ENCODE data around the gene B2M. TPM values are rescaled to one million over a fixed set of nuclear protein-coding genes. Genes with fewer than 3 reads are reported as not detected.
"Not testable (repeated sequence)": the region's sequence is repeated elsewhere in the genome, so short reads cannot be mapped to it uniquely, and the experiment has no call there.

B2M gene
- total and polyA plus RNA-seq, 7 donors = 400 to 891 (median 577) TPM

- no peaks in the 10 kb centered on the region for H3K27me3 ChIP-seq (ENCODE audit: insufficient read depth in 3 of 3, low read length in 2 of 3)
- DNase-seq (no peak), ATAC-seq (no peak)
- H3K4me1 ChIP-seq = peaks cover 10% of the 10 kb centered on the region
- no peaks in the 10 kb centered on the region for H3K9me3 ChIP-seq
- H3K36me3 ChIP-seq (ENCODE audit: insufficient read depth in 1 of 2, low read depth in 1 of 2) = peaks cover 4 to 13% of the 10 kb centered on the region in 2 donors
- WGBS, 3 donors = 67 to 74% (median 71%) methylated on average over 2 of the region's 2 CpGs
- no peak for TF ChIP-seq CTCF (IDR thresholded peaks at IDR 0.05)
- intact Hi-C loops (cut with DNase I) = loop anchor here in 1 of 2 donors (10.0 kb wide), 1 partner anchor 140 kb away; no protein-coding TSS in a partner anchor
- H3K4me3 ChIP-seq = no peak overlapping the region
- H3K27ac ChIP-seq = no peak overlapping the region
These were observed 23.6 kb downstream of the B2M start for GRCh38 chr15:44734839-44735481.

GRCh38 chr15:44735482-44736180 lies 24.3 kb downstream of the B2M start:
- Histone ChIP-seq H3K4me1 (peaks cover 6% of the 10 kb centered on the region), H3K9me3 (no peaks in the 10 kb centered on the region), H3K27ac (no peak overlapping the region), H3K27me3 (ENCODE audit: insufficient read depth in 3 of 3, low read length in 2 of 3) (no peaks in the 10 kb centered on the region), H3K36me3 (ENCODE audit: insufficient read depth in 1 of 2, low read depth in 1 of 2) (peaks cover 4 to 13% of the 10 kb centered on the region in 2 donors), H3K4me3 (no peak overlapping the region)
- TF ChIP-seq CTCF (IDR thresholded peaks at IDR 0.05) = no peak
- DNase-seq (peak; percentile 58 to 71), ATAC-seq (peak in 2 of 4 donors; percentile 38 to 46)
- intact Hi-C loops (cut with DNase I) = loop anchor here (2.0 to 10.0 kb wide), 3 partner anchors 69 to 141 kb away; partner anchors contain the start of gene SPG11 (in 1 of the 2)
- WGBS, 3 donors = 59 to 62% (median 60%) methylated on average over 8 of the region's 8 CpGs

GRCh38 chr15:44736181-44736765 lies 25.0 kb downstream of the B2M start, which contains the start of gene TRIM69:
TSS of gene TRIM69 (plus strand) at chr15:44736528. CDS start at chr15:44736705, 177 bp downstream.
- WGBS, 3 donors = 76 to 91% (median 81%) methylated on average over 3 of the region's 3 CpGs
- no peak for TF ChIP-seq CTCF (IDR thresholded peaks at IDR 0.05)
- peaks cover 2% of the 10 kb centered on the region for H3K4me1 ChIP-seq
- H3K36me3 ChIP-seq (ENCODE audit: insufficient read depth in 1 of 2, low read depth in 1 of 2) = peaks cover 4 to 12% of the 10 kb centered on the region in 2 donors
- intact Hi-C loops (cut with DNase I) = loop anchor here (2.0 to 10.0 kb wide), 3 partner anchors 69 to 141 kb away; partner anchors contain the start of gene SPG11 (in 1 of the 2)
- no peak within 1 kb of the TSS for H3K4me3 ChIP-seq
- H3K9me3 ChIP-seq = no peaks in the 10 kb centered on the region
- H3K27me3 ChIP-seq (ENCODE audit: insufficient read depth in 3 of 3, low read length in 2 of 3) = no peaks in the 10 kb centered on the region
- no peak within 1 kb of the TSS for H3K27ac ChIP-seq
- no peak for ATAC-seq
- DNase-seq = no peak

GRCh38 chr15:44738340-44738984 lies 27.1 kb downstream of the B2M start:
- ATAC-seq = peak in 3 of 4 donors; percentile 50 to 64 (median 51)
- peak; percentile 76 for TF ChIP-seq CTCF (IDR thresholded peaks at IDR 0.05)
- H3K27me3 ChIP-seq (ENCODE audit: insufficient read depth in 3 of 3, low read length in 2 of 3) = no peaks in the 10 kb centered on the region
- no peak for DNase-seq
- no peaks in the 10 kb centered on the region for H3K9me3 ChIP-seq
- no peak overlapping the region for H3K4me3 ChIP-seq
- no peak overlapping the region for H3K27ac ChIP-seq
- WGBS, 3 donors = 68 to 73% (median 72%) methylated on average over 3 of the region's 3 CpGs
- intact Hi-C loops (cut with DNase I) = loop anchor here in 1 of 2 donors (10.0 kb wide), 1 partner anchor 144 kb away; no protein-coding TSS in a partner anchor
- H3K4me1 ChIP-seq = no peaks in the 10 kb centered on the region
- H3K36me3 ChIP-seq (ENCODE audit: insufficient read depth in 1 of 2, low read depth in 1 of 2) = no peaks in the 10 kb centered on the region

- intact Hi-C loops (cut with DNase I) = loop anchor here in 1 of 2 donors (10.0 kb wide), 1 partner anchor 145 kb away; no protein-coding TSS in a partner anchor
- not testable (repeated sequence) for H3K4me3 ChIP-seq; H3K36me3 ChIP-seq (ENCODE audit: insufficient read depth in 1 of 2, low read depth in 1 of 2); H3K9me3 ChIP-seq; H3K27ac ChIP-seq; DNase-seq; H3K27me3 ChIP-seq (ENCODE audit: insufficient read depth in 3 of 3, low read length in 2 of 3); ATAC-seq; H3K4me1 ChIP-seq
- 84 to 87% (median 87%) methylated on average over 11 to 21 of the region's 24 CpGs for WGBS, 3 donors
These were observed 28.0 kb downstream of the B2M start for GRCh38 chr15:44739222-44739847.

GRCh38 chr15:44743454-44743853 lies 32.1 kb downstream of the B2M start:
- H3K4me1 ChIP-seq; H3K36me3 ChIP-seq (ENCODE audit: insufficient read depth in 1 of 2, low read depth in 1 of 2); H3K4me3 ChIP-seq; H3K27ac ChIP-seq; H3K27me3 ChIP-seq (ENCODE audit: insufficient read depth in 3 of 3, low read length in 2 of 3); intact Hi-C loops (cut with DNase I); DNase-seq; ATAC-seq; H3K9me3 ChIP-seq: not testable (repeated sequence)
- WGBS, 3 donors = 79 to 92% (median 83%) methylated on average over 1 to 2 of the region's 2 CpGs

Measured in psoas muscle (tissue), 8 donors.